GM21717 (cell line): ENCODE measurements around the gene HEG1.
A peak's percentile ranks its signal among the peaks of the same experiment; 100 is the strongest.
"Not testable (repeated sequence)": the region's sequence is repeated elsewhere in the genome, so short reads cannot be mapped to it uniquely, and the experiment has no call there.

Experiments used
- ATAC-seq: cut with Tn5 transposase; IDR thresholded peaks from one replicate; pipeline ENCODE4 v1.9.1; 2021; ENCODE audit warnings: mild to moderate bottlenecking, moderate library complexity; ENCODE audit not compliant: unreplicated experiment

Gene HEG1

GRCh38 chr3:124964387-124964786, 91.4 kb downstream of the HEG1 start:
- ATAC-seq = no peak

DNA sequence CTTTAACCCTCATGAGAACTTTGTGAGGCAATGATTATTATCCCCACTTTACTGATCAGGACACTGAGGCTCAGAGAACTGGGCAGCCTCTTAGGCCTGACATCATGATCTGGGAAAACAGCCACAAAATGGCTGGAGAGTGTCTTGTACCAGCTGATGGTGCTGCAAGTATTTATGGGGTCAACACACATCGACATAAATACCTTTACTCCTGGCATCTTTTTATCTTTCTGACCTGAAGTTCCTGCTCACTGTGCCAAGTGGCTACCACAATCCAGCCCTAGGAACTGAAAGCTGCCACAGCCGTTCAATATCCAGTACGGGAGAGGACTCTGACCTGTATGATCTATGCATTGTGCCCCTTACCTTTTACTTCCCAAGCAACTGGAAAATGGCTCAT, 92.0 kb downstream of the HEG1 start:
- ATAC-seq = no peak

GRCh38 chr3:124962403-124962940, 93.3 kb downstream of the HEG1 start:
- ATAC-seq = no peak

DNA sequence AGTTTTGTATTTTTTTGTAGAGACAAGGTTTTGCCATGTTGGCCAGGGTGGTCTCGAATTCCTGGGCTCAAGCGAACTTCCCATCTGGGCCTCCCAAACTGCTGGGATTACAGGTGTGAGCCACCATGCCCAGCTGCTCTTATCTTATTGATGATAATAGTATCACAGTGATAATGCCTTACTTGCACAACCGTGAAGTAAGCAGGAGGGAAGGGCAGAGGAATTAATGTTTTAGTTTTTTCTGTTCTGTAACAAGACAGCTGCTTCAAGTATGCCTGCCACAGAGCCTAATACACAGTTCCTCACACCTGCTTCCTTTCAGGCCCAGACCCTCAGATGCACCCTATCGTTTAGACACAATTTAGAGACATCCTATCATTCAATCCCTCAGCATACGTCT, 95.1 kb downstream of the HEG1 start:
- ATAC-seq = no peak

DNA sequence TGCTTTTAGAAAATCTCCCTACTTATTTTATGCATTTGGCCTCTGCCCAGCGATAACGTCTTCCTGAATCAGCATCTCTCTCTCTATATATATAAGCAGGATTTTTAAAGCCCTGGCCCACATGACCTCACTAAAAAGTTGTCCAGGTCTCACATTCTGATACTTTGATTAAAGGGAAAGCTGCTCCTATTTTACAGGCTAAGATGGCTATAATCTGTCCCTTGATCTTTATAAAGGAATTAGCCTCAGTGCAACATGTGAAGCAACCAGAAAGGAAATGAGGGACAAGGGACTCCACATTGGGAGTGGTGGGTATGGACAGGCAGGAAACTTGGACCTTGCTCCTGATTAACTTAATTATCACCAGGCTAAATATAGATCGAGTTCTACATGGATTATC, 95.7 kb downstream of the HEG1 start:
- no peak for ATAC-seq

DNA sequence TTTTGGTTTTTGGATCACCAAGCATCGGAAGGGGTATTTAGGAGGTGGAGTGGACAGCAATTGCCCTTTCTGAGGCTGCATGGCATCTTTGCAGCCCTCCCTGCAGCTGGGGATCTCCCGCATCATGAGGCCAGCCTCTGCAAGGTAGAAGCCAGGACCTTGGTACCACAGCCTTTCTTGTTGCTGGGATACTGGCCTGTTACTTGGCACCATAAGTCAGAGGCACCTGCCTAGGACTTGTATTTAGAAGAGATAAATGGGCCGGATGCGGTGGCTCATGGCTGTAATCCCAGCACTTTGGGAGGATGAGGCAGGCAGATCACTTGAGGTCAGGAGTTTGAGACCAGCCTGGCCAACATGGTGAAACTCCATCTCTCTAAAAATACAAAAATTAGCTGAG, 97.8 kb downstream of the HEG1 start:
- ATAC-seq = not testable (repeated sequence)

DNA sequence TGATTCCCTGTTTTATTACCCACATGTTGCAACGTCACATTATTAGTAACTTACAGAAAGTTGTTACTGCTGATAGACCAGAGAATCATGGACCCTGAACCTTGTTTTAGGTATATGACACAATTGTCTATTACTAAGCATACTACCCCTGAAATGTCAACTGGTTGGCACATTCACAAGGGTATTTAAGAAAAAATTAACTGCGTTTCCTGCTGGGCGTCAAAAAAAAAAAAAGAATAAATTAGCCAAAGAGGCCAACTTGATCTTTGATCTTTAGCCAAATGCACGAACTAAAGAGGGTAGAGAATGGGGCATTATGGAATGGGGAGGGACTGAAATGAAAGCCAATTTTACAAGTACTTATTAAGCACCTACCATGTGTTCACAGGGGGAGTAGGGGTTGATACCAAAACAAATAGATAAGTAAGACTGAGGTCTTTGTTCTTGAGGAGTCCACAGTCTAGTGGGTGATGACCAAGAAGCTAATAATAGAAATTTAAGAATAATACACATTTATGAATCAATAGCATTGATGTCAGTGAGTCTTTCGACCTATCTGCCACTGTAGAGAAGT, 103.4 kb downstream of the HEG1 start:
- no peak for ATAC-seq

GRCh38 chr3:124951511-124952281, 104.1 kb downstream of the HEG1 start:
- ATAC-seq = no peak

DNA sequence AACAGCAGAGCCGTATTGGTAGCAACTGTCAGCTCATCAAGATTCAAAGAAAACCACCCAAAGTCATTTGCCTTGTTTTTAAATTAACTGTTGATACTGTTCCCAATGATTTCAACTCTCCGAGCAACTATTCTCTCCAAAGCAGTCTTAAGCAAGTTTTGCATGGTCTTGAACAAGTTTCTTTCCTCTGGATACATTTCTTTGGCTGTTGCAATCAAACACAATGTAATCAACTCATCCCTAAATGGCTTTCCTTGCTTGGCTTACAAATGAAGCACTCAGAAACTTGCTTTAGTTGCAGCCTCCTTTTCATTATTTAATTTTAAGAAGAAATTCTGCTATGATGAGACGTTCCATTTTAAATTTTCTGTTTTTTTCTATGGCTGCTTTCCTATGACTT, 105.8 kb downstream of the HEG1 start:
- no peak for ATAC-seq

GRCh38 chr3:124942613-124943012, 113.2 kb downstream of the HEG1 start:
- ATAC-seq = no peak

GRCh38 chr3:124941771-124942170, 114.0 kb downstream of the HEG1 start:
- ATAC-seq = no peak

DNA sequence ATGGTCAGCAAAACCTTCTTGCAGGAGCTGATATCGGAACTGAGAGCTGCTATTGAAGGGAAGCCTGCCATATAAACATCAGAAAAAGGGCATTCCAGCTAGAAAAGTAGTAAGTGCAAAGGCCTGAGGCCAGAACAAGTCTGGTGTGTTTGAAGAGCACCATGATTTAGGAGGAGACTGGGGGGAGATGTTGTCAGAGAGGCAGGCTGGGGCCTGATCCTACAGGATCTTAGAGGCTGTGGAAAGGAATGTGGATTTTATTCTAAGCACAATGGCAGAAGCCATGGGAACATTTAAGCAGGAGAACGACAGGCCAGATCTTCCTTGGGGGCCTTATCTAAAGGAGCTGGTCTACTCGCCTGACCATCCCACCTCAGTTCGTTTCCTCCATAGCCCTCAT, 116.1 kb downstream of the HEG1 start:
- ATAC-seq = no peak

GRCh38 chr3:124938896-124939295, 116.9 kb downstream of the HEG1 start:
- no peak for ATAC-seq

DNA sequence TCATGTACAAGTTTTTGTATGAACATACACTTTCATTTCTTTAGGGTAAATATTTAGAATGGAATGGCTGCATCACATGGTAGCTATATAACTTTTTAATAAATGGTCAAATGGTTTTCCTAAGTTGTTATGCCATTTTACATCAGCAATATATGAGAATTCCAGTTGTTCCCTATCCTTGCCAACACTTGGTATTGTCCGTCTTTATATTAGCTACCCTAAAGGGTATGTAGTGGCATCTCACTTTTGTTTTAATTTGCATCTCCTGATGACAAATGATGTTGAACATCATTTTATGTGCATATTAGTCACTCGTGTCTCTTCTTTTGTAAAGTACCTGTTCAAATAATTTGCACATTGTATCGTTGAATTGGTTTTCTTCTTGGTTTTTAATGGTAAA, 118.7 kb downstream of the HEG1 start:
- no peak for ATAC-seq

DNA sequence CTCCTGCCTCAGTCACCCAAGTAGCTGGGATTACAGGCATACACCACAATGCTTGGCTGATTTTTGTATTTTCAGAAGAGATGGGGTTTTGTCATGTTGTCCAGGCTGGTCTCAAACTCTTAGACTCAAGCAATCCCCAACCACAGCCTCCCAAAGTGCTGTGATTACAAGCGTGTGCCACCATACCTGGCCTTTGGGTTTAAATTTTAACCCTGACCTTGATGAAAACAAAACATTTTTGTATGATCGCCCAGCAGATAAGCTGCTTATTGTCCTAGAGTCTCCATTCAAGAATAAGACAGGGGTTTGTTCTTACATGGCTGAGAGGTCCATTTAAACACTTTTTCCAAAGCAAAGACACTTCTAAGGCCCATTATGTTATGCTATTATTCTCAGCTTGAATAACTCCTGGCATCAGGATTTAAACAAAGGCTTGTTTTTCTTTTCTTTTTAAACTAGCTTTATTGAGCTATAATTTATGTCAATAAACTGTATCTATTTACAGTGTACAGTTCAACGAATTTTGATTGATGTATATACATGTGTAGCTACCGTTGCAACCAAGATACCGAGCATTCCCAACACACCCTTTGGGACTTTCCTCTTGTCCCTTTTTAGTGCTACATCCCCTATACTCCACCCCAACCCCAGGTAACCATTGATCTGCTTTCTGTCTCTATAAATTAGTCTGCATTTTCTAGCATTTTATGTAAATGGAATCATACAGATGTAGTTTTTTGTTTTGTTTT, 119.8 kb downstream of the HEG1 start:
- ATAC-seq = no peak

- no peak for ATAC-seq
Measured at GRCh38 chr3:124935264-124935663, 120.5 kb downstream of the HEG1 start.

- no peak for ATAC-seq
Measured at GRCh38 chr3:124934577-124934976, 121.2 kb downstream of the HEG1 start, which contains the start of gene MUC13. TSS of gene MUC13 (minus strand) at chr3:124934751. CDS start at chr3:124934712, 39 bp downstream.

- no peak for ATAC-seq
Measured at GRCh38 chr3:124928333-124929202, 127.2 kb downstream of the HEG1 start.

GRCh38 chr3:124927574-124928045, 128.2 kb downstream of the HEG1 start:
- ATAC-seq = peak; percentile 61

DNA sequence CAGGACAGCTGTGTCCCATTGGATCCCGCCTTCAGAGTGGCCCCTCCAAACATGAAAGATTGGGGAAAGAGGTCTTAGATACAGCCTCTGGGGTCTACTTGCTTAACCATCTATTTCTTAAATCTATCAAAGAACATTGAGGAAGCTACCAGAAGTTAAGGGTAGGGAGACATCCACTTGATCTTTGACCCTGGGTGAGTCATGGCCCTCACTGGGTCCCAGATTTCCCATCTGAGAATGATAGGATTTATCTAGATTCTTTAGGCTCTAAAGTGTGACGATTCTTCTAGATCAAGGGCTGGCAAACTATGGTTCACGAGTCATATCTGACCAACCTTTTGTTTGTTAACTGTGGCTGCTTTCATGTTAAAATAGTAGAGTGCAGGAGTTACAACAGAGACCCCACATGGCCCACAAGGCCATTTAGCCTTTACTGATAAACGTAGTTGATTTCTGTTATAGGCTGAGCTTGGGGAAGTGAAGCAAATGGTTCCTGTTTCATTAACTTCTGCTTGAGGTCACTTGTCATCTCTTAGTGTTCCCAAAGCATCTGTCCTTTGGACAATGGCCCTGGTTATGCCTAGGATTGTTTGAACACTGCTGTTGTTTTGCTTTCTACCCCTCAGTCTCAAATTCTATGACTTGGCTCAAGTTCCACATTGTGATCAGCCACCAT, 129.2 kb downstream of the HEG1 start:
- no peak for ATAC-seq
